ENCODE results near the gene MNS1. TPM values are rescaled to one million over a fixed set of nuclear protein-coding genes. Genes with fewer than 3 reads are reported as not detected.

The MNS1 gene
- polyA plus RNA-seq (2013, experiment 1 of 2), result 3.4 TPM
- 3.4 TPM for polyA plus RNA-seq (2013, experiment 2 of 2)

GRCh38 chr15:56464893-56465520 lies at the start of gene MNS1:
MNS1 (minus strand) TSS chr15:56465137; CDS start chr15:56464972, 165 bp downstream.
- no peak within 1 kb of the TSS for H4K8ac ChIP-seq (ENCODE audit: low read depth, low read length)
- DNase-seq, result peak; percentile 98
- H3K4ac ChIP-seq (ENCODE audit: low read depth, low read length), result no peak within 1 kb of the TSS
- H4K5ac ChIP-seq (ENCODE audit: low read length), result no peak within 1 kb of the TSS
- H2BK5ac ChIP-seq (ENCODE audit: low read length), result no peak within 1 kb of the TSS
- no peaks in the 10 kb centered on the region for H3K79me2 ChIP-seq (ENCODE audit: control insufficient read depth, insufficient read depth, low read length)
- H3K23ac ChIP-seq (ENCODE audit: low read length), result no peak within 1 kb of the TSS
- H3K4me2 ChIP-seq (ENCODE audit: low read length), result peak within 1 kb of the TSS; percentile 30
- no peaks in the 10 kb centered on the region for H3K4me1 ChIP-seq (ENCODE audit: control insufficient read depth, low read depth, low read length)
- no peaks in the 10 kb centered on the region for H3K79me1 ChIP-seq (ENCODE audit: low read length)
- no peak within 1 kb of the TSS for H2BK15ac ChIP-seq (replicated peaks; ENCODE audit: low read depth)
- peak within 1 kb of the TSS; percentile 21 for H3K9ac ChIP-seq (ENCODE audit: low read length)
- H3K18ac ChIP-seq (ENCODE audit: low read length), result no peak within 1 kb of the TSS
- no peak within 1 kb of the TSS for H2BK120ac ChIP-seq (ENCODE audit: low read depth, low read length)
- no peak within 1 kb of the TSS for H3K4me3 ChIP-seq (ENCODE audit: low read length)
- H2AK5ac ChIP-seq (ENCODE audit: low read length), result no peak within 1 kb of the TSS
- WGBS (ENCODE audit: extremely low coverage, insufficient coverage, low lambda C conversion rate), result no CpG with 5 or more reads among the region's 38 CpGs
- H3K27ac ChIP-seq (ENCODE audit: low read depth, low read length), result no peak within 1 kb of the TSS
- peak within 1 kb of the TSS; percentile 77 for H3K56ac ChIP-seq (ENCODE audit: low read length)
- H3K27me3 ChIP-seq (ENCODE audit: insufficient read depth, low read length, poor library complexity), result no peaks in the 10 kb centered on the region
- no peaks in the 10 kb centered on the region for H3K36me3 ChIP-seq (ENCODE audit: control insufficient read depth, insufficient read depth, low read length)

- Histone ChIP-seq H3K79me2 (ENCODE audit: control insufficient read depth, insufficient read depth, low read length) (no peaks in the 10 kb centered on the region), H2AK5ac (ENCODE audit: low read length) (no peak overlapping the region), H3K36me3 (ENCODE audit: control insufficient read depth, insufficient read depth, low read length) (no peaks in the 10 kb centered on the region), H3K23ac (ENCODE audit: low read length) (no peak overlapping the region), H3K18ac (ENCODE audit: low read length) (no peak overlapping the region), H2BK5ac (ENCODE audit: low read length) (no peak overlapping the region), H3K79me1 (ENCODE audit: low read length) (no peaks in the 10 kb centered on the region), H4K5ac (ENCODE audit: low read length) (no peak overlapping the region), H2BK15ac (replicated peaks; ENCODE audit: low read depth) (no peak overlapping the region), H4K8ac (ENCODE audit: low read depth, low read length) (no peak overlapping the region), H3K4me3 (ENCODE audit: low read length) (no peak overlapping the region), H3K4me2 (ENCODE audit: low read length) (no peak overlapping the region), H3K27ac (ENCODE audit: low read depth, low read length) (no peak overlapping the region), H3K56ac (ENCODE audit: low read length) (no peak overlapping the region), H3K4ac (ENCODE audit: low read depth, low read length) (no peak overlapping the region), H3K27me3 (ENCODE audit: insufficient read depth, low read length, poor library complexity) (no peaks in the 10 kb centered on the region), H3K4me1 (ENCODE audit: control insufficient read depth, low read depth, low read length) (no peaks in the 10 kb centered on the region), H2BK120ac (ENCODE audit: low read depth, low read length) (no peak overlapping the region), H3K9ac (ENCODE audit: low read length) (no peak overlapping the region)
- no CpG with 5 or more reads among the region's 7 CpGs for WGBS (ENCODE audit: extremely low coverage, insufficient coverage, low lambda C conversion rate)
- DNase-seq, result peak; percentile 64
These were observed 31.7 kb upstream of the MNS1 start for GRCh38 chr15:56496635-56497034.

- Histone ChIP-seq H2BK120ac (ENCODE audit: low read depth, low read length) (no peak overlapping the region), H3K4ac (ENCODE audit: low read depth, low read length) (no peak overlapping the region), H3K4me1 (ENCODE audit: control insufficient read depth, low read depth, low read length) (no peaks in the 10 kb centered on the region), H4K8ac (ENCODE audit: low read depth, low read length) (no peak overlapping the region), H3K36me3 (ENCODE audit: control insufficient read depth, insufficient read depth, low read length) (no peaks in the 10 kb centered on the region), H2BK15ac (replicated peaks; ENCODE audit: low read depth) (no peak overlapping the region), H2BK5ac (ENCODE audit: low read length) (no peak overlapping the region), H3K9ac (ENCODE audit: low read length) (no peak overlapping the region), H3K79me1 (ENCODE audit: low read length) (no peaks in the 10 kb centered on the region), H3K27ac (ENCODE audit: low read depth, low read length) (no peak overlapping the region), H3K23ac (ENCODE audit: low read length) (no peak overlapping the region), H4K5ac (ENCODE audit: low read length) (no peak overlapping the region), H3K56ac (ENCODE audit: low read length) (no peak overlapping the region), H3K4me2 (ENCODE audit: low read length) (no peak overlapping the region), H3K79me2 (ENCODE audit: control insufficient read depth, insufficient read depth, low read length) (no peaks in the 10 kb centered on the region), H3K18ac (ENCODE audit: low read length) (no peak overlapping the region), H3K4me3 (ENCODE audit: low read length) (no peak overlapping the region), H3K27me3 (ENCODE audit: insufficient read depth, low read length, poor library complexity) (no peaks in the 10 kb centered on the region), H2AK5ac (ENCODE audit: low read length) (no peak overlapping the region)
- WGBS (ENCODE audit: extremely low coverage, insufficient coverage, low lambda C conversion rate), result no CpG with 5 or more reads among the region's 3 CpGs
- DNase-seq, result no peak
These were observed 30.6 kb upstream of the MNS1 start for GRCh38 chr15:56495533-56495932.

GRCh38 chr15:56495053-56495452 lies 30.1 kb upstream of the MNS1 start:
- no peak for DNase-seq
- H3K4ac ChIP-seq (ENCODE audit: low read depth, low read length), result no peak overlapping the region
- H2BK120ac ChIP-seq (ENCODE audit: low read depth, low read length), result no peak overlapping the region
- no peak overlapping the region for H3K4me3 ChIP-seq (ENCODE audit: low read length)
- no peaks in the 10 kb centered on the region for H3K4me1 ChIP-seq (ENCODE audit: control insufficient read depth, low read depth, low read length)
- no peak overlapping the region for H2BK15ac ChIP-seq (replicated peaks; ENCODE audit: low read depth)
- no peak overlapping the region for H4K8ac ChIP-seq (ENCODE audit: low read depth, low read length)
- no peak overlapping the region for H3K18ac ChIP-seq (ENCODE audit: low read length)
- H2AK5ac ChIP-seq (ENCODE audit: low read length), result no peak overlapping the region
- no peak overlapping the region for H2BK5ac ChIP-seq (ENCODE audit: low read length)
- no peaks in the 10 kb centered on the region for H3K79me2 ChIP-seq (ENCODE audit: control insufficient read depth, insufficient read depth, low read length)
- H3K79me1 ChIP-seq (ENCODE audit: low read length), result no peaks in the 10 kb centered on the region
- no peak overlapping the region for H3K4me2 ChIP-seq (ENCODE audit: low read length)
- WGBS (ENCODE audit: extremely low coverage, insufficient coverage, low lambda C conversion rate), result no CpG with 5 or more reads among the region's 3 CpGs
- H3K9ac ChIP-seq (ENCODE audit: low read length), result no peak overlapping the region
- no peak overlapping the region for H3K27ac ChIP-seq (ENCODE audit: low read depth, low read length)
- H3K36me3 ChIP-seq (ENCODE audit: control insufficient read depth, insufficient read depth, low read length), result no peaks in the 10 kb centered on the region
- H4K5ac ChIP-seq (ENCODE audit: low read length), result no peak overlapping the region
- H3K27me3 ChIP-seq (ENCODE audit: insufficient read depth, low read length, poor library complexity), result no peaks in the 10 kb centered on the region
- no peak overlapping the region for H3K23ac ChIP-seq (ENCODE audit: low read length)
- H3K56ac ChIP-seq (ENCODE audit: low read length), result no peak overlapping the region

GRCh38 chr15:56492791-56493555 lies 28.0 kb upstream of the MNS1 start:
- no peaks in the 10 kb centered on the region for H3K79me2 ChIP-seq (ENCODE audit: control insufficient read depth, insufficient read depth, low read length)
- no peaks in the 10 kb centered on the region for H3K27me3 ChIP-seq (ENCODE audit: insufficient read depth, low read length, poor library complexity)
- H2BK120ac ChIP-seq (ENCODE audit: low read depth, low read length), result no peak overlapping the region
- H2BK15ac ChIP-seq (replicated peaks; ENCODE audit: low read depth), result no peak overlapping the region
- no peak overlapping the region for H3K18ac ChIP-seq (ENCODE audit: low read length)
- no peaks in the 10 kb centered on the region for H3K4me1 ChIP-seq (ENCODE audit: control insufficient read depth, low read depth, low read length)
- no peak overlapping the region for H4K5ac ChIP-seq (ENCODE audit: low read length)
- WGBS (ENCODE audit: extremely low coverage, insufficient coverage, low lambda C conversion rate), result no CpG with 5 or more reads among the region's 4 CpGs
- no peak overlapping the region for H3K4ac ChIP-seq (ENCODE audit: low read depth, low read length)
- H3K23ac ChIP-seq (ENCODE audit: low read length), result no peak overlapping the region
- no peak overlapping the region for H3K9ac ChIP-seq (ENCODE audit: low read length)
- H4K8ac ChIP-seq (ENCODE audit: low read depth, low read length), result no peak overlapping the region
- H2BK5ac ChIP-seq (ENCODE audit: low read length), result no peak overlapping the region
- H3K56ac ChIP-seq (ENCODE audit: low read length), result no peak overlapping the region
- H3K79me1 ChIP-seq (ENCODE audit: low read length), result no peaks in the 10 kb centered on the region
- H3K27ac ChIP-seq (ENCODE audit: low read depth, low read length), result no peak overlapping the region
- H3K4me2 ChIP-seq (ENCODE audit: low read length), result no peak overlapping the region
- DNase-seq, result no peak
- H3K36me3 ChIP-seq (ENCODE audit: control insufficient read depth, insufficient read depth, low read length), result no peaks in the 10 kb centered on the region
- H2AK5ac ChIP-seq (ENCODE audit: low read length), result no peak overlapping the region
- no peak overlapping the region for H3K4me3 ChIP-seq (ENCODE audit: low read length)

All from mesendoderm (in vitro differentiated cells).